NCI-H2196 treated with DMSO at 0.1 percent for 48 hours (cell line): Measurements from ENCODE around the gene PTPN4.

ENCODE experiments used
- DNase-seq: peaks from one replicate; lab custom pipeline; 2025; ENCODE audit not compliant: unreplicated experiment; lab: John Stamatoyannopoulos, UW

PTPN4 gene

DNA sequence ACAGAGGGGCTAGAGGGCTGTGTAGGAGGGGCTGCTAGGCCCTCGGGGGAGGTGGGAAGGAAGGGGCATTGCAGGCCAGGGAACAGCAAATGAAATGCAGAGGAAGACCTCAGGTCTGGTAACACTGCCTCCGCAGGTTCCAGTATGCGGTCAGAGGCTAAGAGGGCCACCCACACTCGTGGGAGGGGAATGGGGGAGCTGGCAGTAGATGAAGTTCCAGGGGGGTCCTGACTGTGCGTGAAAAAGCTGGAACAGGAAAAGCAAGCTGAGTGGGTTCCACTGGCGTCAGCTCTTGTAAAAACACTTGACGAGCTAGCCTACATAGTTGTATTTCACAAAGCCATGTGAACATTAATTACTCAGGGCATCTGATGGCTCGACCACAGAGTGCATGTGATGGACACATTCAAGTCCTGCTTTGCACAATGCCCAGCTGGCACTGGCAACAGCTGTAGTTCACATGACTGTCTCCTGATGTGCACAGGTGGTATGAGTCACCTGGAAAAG, 29.0 kb upstream of the PTPN4 start:
- DNase-seq: no peak

DNA sequence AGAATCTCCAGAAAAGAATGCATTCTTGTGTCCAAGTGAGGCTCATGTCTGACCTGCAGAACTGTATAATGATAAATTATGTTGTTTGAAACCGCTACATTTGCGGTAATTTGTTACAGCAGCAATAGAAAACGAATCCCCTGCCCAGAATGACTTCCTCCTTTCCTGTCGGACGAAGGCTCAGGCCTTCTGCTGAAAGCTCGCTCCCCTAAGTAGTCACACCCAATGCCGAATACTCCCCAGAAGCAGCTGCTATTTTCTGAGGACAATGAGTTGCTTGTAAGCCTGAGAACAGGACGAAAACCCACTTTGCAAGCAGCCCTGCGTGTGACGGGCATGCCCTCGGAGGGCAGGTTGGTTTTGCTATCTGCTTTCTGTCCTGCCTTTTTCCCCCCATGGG, 27.7 kb upstream of the PTPN4 start:
- DNase-seq: no peak

DNA sequence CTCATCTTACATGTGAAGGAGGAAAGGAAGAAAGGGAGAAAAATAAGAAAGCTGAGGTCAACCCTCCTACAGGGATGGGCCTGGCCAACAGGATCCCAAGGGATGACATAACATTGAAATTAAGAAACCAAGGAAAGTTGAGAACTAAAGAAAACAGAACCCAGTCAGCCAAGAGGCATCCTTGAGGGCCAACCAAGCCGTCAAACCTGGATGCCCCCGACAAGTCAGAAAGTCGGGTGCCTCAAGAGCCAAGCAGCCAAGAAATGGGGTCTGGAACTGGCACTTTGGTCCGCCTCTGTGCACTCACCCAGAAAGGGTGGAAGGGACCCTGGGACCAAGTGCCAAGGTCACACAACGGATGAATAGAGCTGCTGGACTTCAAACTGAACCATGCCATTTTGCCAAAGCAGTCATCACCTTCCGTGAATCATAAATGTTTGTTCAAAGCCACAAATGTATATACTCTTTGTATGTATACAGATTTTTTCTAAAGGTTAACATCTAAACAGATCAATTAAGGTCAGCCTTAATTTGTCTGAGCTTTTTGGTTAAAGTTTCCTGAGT, 27.0 kb upstream of the PTPN4 start:
- DNase-seq: no peak

DNA sequence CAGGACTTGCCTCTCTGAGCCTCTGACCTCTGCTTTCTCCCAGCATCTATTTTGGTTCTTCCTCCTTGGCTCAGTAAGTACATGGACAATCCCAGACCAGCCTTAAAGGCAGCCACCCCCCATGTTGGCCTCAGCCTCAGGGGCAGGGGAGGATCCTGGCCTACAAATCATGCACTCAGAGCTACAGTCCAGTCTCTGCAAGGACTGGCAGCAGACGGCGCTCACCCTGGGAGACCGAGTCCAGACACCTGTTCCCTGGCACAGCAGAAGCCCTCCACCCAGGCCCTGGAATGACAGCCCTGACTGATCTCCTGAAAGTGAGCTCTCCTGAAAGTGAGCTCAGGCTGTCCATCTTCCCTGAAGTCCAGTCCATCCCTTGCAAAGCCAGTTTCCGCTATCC, 25.7 kb upstream of the PTPN4 start:
- no peak for DNase-seq

DNA sequence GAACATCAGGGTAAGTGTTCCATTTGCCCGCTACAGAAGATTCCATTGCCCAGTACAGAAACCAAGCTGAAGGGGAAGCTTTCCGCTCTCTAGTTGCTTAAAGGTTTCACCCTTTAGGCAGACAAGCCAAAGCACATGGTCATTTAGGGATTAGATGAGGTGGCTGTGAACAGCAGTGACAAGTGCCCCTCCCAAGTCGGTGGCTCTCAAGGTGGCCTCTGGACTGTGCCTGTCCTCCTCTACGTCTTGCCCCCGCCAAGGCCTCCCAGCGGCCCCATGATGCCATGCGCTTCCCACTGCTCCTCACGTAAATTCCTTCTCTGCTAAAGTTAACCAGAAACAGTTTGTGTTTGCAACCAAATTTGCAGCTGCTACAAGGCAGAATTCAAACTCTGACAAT, 24.2 kb upstream of the PTPN4 start:
- no peak for DNase-seq

DNA sequence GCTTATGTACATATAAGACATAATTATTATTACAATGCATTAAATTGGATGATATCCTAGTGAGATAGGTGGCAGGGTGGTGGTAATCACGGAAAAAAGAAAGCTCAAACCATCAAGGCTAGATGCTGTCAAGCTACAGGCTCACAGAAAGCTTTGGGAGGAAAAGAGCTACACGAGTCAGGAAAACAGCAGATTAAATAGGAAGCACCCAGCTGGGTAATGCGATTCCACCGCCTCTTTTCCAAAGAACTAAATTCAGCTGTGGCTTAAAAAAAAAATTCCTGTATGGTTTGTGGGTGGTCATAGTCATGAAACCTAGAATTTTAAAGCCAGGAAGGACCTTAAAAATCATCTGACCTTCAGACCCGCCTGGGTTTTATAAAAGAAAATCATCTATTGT, 23.7 kb upstream of the PTPN4 start:
- no peak for DNase-seq

DNA sequence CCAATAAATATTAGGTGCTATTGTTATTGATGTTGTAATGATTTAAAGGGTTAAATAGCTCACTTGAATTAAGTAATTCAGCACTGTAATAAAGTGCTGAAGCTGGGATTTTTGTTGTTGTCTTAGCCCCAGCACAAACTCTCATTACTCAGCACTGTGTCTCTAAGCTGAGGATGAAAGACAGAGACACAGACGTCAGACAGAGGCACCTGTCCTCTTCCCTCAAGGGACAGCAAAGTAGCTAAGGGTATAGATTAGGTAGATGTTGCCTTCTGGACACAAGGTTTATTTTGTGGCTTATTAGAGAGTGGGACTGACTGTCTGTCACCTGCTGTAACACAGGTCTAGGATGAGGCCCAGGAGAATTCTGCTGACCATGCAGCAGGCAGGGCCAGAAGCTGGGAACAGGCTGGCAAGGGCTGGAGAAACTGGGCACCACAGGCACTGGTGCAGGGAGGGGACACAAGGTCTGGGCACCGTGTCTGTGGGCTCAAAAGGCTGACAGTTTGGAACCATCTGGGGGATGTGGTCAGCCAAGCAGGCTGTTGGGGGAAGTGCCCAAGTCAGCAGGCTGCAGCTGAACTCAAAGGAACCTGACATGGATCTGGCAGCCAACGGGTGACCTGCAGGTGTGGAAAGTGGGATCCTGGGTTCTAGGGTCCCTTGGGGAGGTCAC, 20.0 kb upstream of the PTPN4 start:
- no peak for DNase-seq

GRCh38 chr2:119741001-119741400, 18.7 kb upstream of the PTPN4 start:
- DNase-seq: no peak

- no peak for DNase-seq
These were observed 17.9 kb upstream of the PTPN4 start for GRCh38 chr2:119741868-119742267.

DNA sequence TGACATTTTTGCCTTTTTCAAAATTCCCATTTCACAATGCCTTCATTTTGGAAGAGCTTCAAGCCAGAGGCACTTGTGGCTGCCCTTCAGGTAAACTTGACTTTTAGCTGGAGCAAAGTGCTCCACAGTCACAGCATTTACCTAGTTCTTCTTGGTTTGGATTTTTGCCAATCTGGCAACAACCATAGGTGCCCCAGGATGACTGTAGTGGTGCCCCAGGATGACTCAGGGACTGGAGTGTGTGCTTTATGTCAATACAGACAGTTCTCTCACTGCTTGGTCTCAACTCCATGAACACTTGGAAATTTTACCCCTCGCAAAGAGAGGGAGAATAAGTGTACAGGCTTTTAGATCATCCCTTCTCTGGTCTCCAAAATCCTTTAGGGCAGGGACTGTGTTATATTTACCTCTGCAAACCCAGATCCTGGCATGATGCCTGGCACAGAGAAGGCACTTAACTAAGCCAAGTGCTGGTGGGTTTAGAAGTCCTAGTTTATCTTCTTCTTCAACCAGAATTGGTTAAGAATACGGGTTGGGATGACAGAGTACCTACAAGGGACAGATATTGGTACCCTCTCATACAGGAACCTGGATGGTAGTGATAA, 15.3 kb upstream of the PTPN4 start:
- DNase-seq: peak; percentile 56

DNA sequence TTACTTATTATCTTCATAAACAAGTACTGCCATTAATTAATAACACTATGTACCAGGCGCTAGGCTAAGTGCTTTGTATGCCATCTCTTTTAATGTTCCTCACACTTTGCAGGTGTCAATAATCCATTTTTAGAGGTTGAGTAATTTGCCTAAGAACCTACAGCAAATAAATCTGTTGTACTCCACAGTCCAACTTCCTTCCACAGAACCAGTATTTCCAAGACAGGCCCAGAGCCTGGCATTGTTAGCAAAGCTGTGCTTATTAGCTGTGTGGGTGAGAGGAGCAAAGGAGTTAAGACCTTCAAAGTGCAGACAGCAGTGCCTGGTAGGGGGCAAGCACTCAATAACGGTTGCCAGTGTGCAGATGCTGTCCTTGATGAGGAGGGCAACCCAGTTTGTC, 14.2 kb upstream of the PTPN4 start:
- DNase-seq: no peak

GRCh38 chr2:119746836-119747686, 12.7 kb upstream of the PTPN4 start:
- no peak for DNase-seq

DNA sequence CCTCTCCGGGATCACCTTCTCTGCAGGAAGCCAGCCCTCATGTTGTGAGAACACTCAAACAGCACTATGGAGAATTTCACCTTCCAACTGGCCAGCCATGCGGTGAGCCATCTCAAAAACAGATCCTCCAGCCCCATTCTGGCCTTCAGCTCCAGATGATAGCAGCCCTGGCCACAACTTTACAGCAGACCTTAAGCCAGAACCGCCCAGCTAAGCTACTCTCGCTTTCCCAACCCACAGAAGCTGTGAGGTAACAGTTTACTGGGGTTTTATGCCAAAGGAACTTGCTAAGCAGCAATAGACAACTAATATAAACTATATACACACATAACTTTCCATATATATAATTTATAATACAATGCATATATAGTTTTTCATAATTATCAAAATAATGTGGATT, 11.6 kb upstream of the PTPN4 start:
- no peak for DNase-seq

- DNase-seq: no peak
These were observed 10.2 kb upstream of the PTPN4 start for GRCh38 chr2:119749477-119750012.

GRCh38 chr2:119751706-119752105, 8.0 kb upstream of the PTPN4 start:
- DNase-seq: no peak

DNA sequence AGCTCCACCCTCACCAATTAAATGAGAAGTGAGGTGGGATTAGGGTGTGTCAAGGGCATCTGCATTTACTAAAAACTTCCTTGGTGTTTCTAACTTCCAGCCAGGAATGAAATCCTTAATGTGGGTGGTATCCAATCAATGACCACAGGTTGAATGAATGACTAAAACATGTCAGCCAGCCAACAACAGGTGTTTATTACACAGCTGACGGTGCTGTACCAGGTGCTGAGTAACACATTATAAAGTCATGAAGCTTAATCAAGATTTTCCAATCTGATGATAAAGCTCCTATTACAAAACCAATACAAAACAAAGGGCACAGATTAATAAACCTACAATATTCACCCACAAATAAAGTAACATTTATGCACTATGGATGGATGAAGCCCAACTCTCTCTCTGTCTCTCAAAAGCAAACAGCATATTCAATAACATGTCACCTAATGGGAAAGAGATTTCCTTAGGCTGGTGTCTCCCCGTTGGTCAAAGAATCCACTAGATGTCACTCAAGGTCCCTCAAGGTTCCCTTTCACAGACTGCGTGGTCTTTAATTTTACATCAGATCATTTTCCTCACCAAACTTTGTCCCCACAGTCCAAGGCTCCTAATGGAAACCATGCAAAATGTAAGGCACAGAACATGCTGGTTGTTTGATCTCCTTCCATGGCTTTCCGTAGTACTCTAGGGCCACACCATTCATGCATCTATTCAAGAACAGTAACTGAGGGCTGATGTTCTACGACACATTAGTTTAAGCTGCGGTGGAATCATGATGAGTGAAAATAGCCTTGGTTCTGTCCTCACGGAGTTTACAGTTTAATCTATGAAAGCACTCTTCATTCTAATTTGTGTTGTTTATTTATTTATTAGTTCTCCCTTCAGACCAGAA, 6.4 kb upstream of the PTPN4 start:
- peak; percentile 13 for DNase-seq

- DNase-seq: no peak
These were observed 5.8 kb upstream of the PTPN4 start for GRCh38 chr2:119753930-119754321.

DNA sequence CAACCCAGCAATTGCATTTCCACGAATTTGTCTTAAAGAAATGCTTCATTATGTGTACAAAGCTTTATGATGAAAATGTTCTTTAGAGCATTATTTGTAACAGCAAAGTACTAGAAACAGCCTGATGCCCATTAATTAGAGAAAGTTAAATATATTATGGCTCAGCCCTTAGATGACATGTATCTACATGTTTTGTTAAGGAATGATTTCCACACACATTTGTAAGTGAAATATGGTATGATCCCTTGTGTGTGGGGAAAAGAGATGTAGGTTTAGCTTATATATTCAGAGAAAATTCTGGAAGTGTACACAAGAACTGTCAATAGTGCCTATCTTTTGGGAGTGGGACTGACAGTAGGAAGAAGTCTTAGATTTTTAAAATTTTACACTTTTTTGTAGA, 3.8 kb upstream of the PTPN4 start:
- DNase-seq: no peak

GRCh38 chr2:119756837-119757236, 2.9 kb upstream of the PTPN4 start:
- DNase-seq: no peak

- no peak for DNase-seq
These were observed 756 bp upstream of the PTPN4 start for GRCh38 chr2:119758881-119759450.
